ENCODE measurements around the gene LARP1B. TPM values are rescaled to one million over a fixed set of nuclear protein-coding genes. Genes with fewer than 3 reads are reported as not detected.

LARP1B gene
- total and polyA plus RNA-seq, 9 of the 15 experiments (the other 6 are each of a cell fraction or from before 2014, with no cell fraction given) = 19.2 to 59.7 (median 37.9) TPM

DNA sequence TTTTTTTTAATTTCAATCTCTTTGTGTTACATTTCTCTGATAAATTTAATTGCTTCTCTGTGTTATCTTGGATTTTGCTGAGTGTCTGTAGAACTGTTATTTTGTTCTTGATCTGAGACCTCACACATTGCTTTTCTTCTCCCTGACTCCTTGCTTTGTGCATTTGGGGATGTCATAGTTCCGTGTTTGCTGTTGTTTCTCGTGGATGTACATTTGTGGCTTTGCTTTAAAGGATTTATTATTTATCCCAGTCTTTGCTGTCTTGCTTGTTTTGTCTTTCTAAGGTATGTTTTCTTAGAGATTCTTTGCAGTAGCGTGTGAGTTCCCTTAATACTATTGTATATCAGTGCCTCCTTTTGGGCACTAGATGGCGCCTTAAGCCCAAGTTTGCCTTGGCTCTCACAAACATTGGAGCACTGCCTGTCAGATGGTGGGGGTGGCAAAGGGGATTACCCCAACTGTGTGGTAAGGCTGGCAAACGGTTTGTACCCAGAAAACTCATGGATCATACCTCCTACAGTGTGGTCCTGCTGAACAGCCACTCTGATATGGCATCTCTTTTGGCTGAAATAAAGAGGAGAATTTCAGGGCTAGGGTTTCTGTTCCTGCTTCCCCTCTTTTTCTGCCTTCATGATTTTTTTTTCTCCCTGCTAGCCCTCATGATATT lies 130.1 kb downstream of the LARP1B start (continued):
- TF ChIP-seq TCF3 (CRISPR knock-in tag; IDR thresholded peaks at IDR 0.05) (0 out of 2 replicates have a peak, but pooled peaks have one; percentile 15), ILF3 (IDR thresholded peaks at IDR 0.05; ENCODE audit: borderline replicate concordance) (no peak), TSC22D4 (tag; IDR thresholded peaks at IDR 0.05) (no peak), FOXK1 (CRISPR knock-in tag; IDR thresholded peaks at IDR 0.05; ENCODE audit: borderline replicate concordance) (no peak), E2F3 (CRISPR knock-in tag; IDR thresholded peaks at IDR 0.05) (no peak), MYC (IDR thresholded peaks at IDR 0.05; ENCODE audit: low read depth, low read length) (0 out of 2 replicates have a peak, but pooled peaks have one; percentile 11), MYC (CRISPR knock-in tag; IDR thresholded peaks at IDR 0.05; ENCODE audit: borderline replicate concordance, low read depth) (no peak), ZNF121 (CRISPR knock-in tag; conservative IDR thresholded peaks at IDR 0.05) (no peak), RFX7 (CRISPR knock-in tag; IDR thresholded peaks at IDR 0.05) (no peak), NFATC3 (IDR thresholded peaks at IDR 0.05) (no peak), CBFA2T3 (IDR thresholded peaks at IDR 0.05) (no peak), SFPQ (IDR thresholded peaks at IDR 0.05; ENCODE audit: low read depth, low read length) (no peak), HDGF (IDR thresholded peaks at IDR 0.05) (peak; percentile 80; the same call in 1 of the 2 replicates), FOSL1 (tag; conservative IDR thresholded peaks at IDR 0.05) (no peak), ELF4 (CRISPR knock-in tag; IDR thresholded peaks at IDR 0.05) (no peak), IRF1 (CRISPR knock-in tag; IDR thresholded peaks at IDR 0.05; ENCODE audit: borderline replicate concordance) (no peak), ZC3H4 (CRISPR knock-in tag; IDR thresholded peaks at IDR 0.05; ENCODE audit: borderline replicate concordance) (no peak), EP400 (IDR thresholded peaks at IDR 0.05) (peak; percentile 45), SRSF1 (IDR thresholded peaks at IDR 0.05; ENCODE audit: low read depth, low read length) (no peak), RAD21 (CRISPR knock-in tag; conservative IDR thresholded peaks at IDR 0.05 in 1 of 2, IDR thresholded peaks at IDR 0.05 in 1 of 2) (peak; percentile 86 to 88), ELK3 (CRISPR knock-in tag; IDR thresholded peaks at IDR 0.05) (no peak)
- TF ChIP-seq, protein P1, sequence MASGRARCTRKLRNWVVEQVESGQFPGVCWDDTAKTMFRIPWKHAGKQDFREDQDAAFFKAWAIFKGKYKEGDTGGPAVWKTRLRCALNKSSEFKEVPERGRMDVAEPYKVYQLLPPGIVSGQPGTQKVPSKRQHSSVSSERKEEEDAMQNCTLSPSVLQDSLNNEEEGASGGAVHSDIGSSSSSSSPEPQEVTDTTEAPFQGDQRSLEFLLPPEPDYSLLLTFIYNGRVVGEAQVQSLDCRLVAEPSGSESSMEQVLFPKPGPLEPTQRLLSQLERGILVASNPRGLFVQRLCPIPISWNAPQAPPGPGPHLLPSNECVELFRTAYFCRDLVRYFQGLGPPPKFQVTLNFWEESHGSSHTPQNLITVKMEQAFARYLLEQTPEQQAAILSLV (tag; IDR thresholded peaks at IDR 0.05) = no peak
- TF ChIP-seq, protein P2, sequence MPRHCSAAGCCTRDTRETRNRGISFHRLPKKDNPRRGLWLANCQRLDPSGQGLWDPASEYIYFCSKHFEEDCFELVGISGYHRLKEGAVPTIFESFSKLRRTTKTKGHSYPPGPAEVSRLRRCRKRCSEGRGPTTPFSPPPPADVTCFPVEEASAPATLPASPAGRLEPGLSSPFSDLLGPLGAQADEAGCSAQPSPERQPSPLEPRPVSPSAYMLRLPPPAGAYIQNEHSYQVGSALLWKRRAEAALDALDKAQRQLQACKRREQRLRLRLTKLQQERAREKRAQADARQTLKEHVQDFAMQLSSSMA (CRISPR knock-in tag; IDR thresholded peaks at IDR 0.05) = no peak
